HepG2 (cell line): ENCODE data around the gene NSMCE1. TPM values are rescaled to one million over a fixed set of nuclear protein-coding genes. Genes with fewer than 3 reads are reported as not detected.

ENCODE experiments used
- CCDC6 ChIP-seq: sonication (generic); formaldehyde crosslinking; IDR thresholded peaks from 2 replicates; pipeline ENCODE4 v1.8.1; 2022; ENCODE audit warnings: mild to moderate bottlenecking, missing genetic modification reagents, moderate library complexity
- ZNF331 ChIP-seq: sonication (generic); formaldehyde crosslinking; IDR thresholded peaks from 2 replicates; pipeline ENCODE4 v1.4.0; 2020; ENCODE audit warnings: missing genetic modification reagents
- polyA plus RNA-seq, 8 experiments: library from polyadenylated mRNA; depleted of rRNA in 3 of 8; stranded (reverse) in 7 of 8; unstranded in 1 of 8; fragments of >200 nt; fragmentation: Illumina TruSeq in 4 of 8; extraction: Trizol in 4 of 8; gene quantifications; 2 replicates each; pipeline versions ENCODE4 v1.2.1 to v1.2.3, GENCODE V29; 2011 to 2016; ENCODE audit warnings: low read depth in 4 of 8, missing spikeins in 1 of 8, mixed read lengths in 1 of 8; ENCODE audit not compliant: insufficient read depth in 1 of 8
- total RNA-seq, 5 experiments: library from RNA; depleted of rRNA; stranded (reverse); fragments of >200 nt; fragmentation: Illumina TruSeq; extraction: Trizol; gene quantifications; 2 replicates each; pipeline ENCODE4 v1.2.3, GENCODE V29; 2016; ENCODE audit warnings: low read depth in 1 of 5
- TF ChIP-seq, protein P1 (sequence below): sonication (generic); formaldehyde crosslinking; IDR thresholded peaks from 2 replicates; pipeline ENCODE4 v1.4.0; 2020; ENCODE audit warnings: missing genetic modification reagents, borderline replicate concordance
- TF ChIP-seq, protein P2 (sequence below): sonication (generic); formaldehyde crosslinking; IDR thresholded peaks from 2 replicates; pipeline ENCODE4 v1.4.0; 2020; ENCODE audit warnings: missing genetic modification reagents, borderline replicate concordance
- TF ChIP-seq, protein P3 (sequence below): sonication (generic); formaldehyde crosslinking; IDR thresholded peaks from 2 replicates; pipeline ENCODE4 v1.9.0; 2021; ENCODE audit warnings: missing genetic modification reagents, mild to moderate bottlenecking, borderline replicate concordance
- TF ChIP-seq, protein P4 (sequence below): sonication (generic); formaldehyde crosslinking; IDR thresholded peaks from 2 replicates; pipeline ENCODE4 v1.4.0; 2020; ENCODE audit warnings: missing genetic modification reagents

The NSMCE1 gene
- total and polyA plus RNA-seq, 2 of the 13 experiments (the other 11 are each of a cell fraction or from before 2014, with no cell fraction given), result 42.7 to 52.9 TPM

DNA sequence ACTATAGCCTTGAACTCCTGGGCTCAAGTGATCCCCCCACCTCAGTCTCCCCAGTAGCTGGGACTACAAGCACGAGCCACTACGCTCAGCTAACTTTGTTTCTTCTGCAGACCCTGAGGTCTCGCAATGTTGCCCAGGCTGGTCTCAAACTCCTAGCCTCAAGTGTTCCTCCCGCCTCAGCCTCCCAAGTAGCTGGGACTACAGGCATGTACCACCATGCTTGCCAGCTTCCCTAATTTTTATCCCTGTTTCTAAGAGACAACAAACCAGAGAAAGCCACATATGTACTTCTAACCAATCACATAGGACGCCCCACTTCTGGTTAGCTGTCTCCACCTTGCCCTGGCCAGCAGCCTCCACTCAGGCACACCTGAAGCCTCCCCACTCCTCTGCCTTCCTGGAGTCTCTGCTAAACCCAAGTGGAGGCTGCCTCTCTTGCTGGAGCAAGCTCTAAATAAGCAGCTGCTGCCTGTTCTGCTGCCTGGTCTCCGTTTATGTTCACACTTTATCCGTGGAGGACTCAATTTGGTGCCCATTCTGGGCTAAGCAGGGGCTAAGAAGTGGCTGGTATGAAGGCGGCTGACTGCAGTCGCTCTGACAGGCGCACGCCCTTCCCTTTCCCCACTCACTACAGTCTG lies 24.7 kb downstream of the NSMCE1 start (continued):
- TF ChIP-seq, protein P1, sequence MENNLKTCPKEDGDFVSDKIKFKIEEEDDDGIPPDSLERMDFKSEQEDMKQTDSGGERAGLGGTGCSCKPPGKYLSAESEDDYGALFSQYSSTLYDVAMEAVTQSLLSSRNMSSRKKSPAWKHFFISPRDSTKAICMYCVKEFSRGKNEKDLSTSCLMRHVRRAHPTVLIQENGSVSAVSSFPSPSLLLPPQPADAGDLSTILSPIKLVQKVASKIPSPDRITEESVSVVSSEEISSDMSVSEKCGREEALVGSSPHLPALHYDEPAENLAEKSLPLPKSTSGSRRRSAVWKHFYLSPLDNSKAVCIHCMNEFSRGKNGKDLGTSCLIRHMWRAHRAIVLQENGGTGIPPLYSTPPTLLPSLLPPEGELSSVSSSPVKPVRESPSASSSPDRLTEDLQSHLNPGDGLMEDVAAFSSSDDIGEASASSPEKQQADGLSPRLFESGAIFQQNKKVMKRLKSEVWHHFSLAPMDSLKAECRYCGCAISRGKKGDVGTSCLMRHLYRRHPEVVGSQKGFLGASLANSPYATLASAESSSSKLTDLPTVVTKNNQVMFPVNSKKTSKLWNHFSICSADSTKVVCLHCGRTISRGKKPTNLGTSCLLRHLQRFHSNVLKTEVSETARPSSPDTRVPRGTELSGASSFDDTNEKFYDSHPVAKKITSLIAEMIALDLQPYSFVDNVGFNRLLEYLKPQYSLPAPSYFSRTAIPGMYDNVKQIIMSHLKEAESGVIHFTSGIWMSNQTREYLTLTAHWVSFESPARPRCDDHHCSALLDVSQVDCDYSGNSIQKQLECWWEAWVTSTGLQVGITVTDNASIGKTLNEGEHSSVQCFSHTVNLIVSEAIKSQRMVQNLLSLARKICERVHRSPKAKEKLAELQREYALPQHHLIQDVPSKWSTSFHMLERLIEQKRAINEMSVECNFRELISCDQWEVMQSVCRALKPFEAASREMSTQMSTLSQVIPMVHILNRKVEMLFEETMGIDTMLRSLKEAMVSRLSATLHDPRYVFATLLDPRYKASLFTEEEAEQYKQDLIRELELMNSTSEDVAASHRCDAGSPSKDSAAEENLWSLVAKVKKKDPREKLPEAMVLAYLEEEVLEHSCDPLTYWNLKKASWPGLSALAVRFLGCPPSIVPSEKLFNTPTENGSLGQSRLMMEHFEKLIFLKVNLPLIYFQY, result no peak
- TF ChIP-seq, protein P2, sequence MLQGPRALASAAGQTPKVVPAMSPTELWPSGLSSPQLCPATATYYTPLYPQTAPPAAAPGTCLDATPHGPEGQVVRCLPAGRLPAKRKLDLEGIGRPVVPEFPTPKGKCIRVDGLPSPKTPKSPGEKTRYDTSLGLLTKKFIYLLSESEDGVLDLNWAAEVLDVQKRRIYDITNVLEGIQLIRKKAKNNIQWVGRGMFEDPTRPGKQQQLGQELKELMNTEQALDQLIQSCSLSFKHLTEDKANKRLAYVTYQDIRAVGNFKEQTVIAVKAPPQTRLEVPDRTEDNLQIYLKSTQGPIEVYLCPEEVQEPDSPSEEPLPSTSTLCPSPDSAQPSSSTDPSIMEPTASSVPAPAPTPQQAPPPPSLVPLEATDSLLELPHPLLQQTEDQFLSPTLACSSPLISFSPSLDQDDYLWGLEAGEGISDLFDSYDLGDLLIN (CRISPR knock-in tag), result no peak
- TF ChIP-seq CCDC6 (CRISPR knock-in tag), result no peak
- TF ChIP-seq, protein P3, sequence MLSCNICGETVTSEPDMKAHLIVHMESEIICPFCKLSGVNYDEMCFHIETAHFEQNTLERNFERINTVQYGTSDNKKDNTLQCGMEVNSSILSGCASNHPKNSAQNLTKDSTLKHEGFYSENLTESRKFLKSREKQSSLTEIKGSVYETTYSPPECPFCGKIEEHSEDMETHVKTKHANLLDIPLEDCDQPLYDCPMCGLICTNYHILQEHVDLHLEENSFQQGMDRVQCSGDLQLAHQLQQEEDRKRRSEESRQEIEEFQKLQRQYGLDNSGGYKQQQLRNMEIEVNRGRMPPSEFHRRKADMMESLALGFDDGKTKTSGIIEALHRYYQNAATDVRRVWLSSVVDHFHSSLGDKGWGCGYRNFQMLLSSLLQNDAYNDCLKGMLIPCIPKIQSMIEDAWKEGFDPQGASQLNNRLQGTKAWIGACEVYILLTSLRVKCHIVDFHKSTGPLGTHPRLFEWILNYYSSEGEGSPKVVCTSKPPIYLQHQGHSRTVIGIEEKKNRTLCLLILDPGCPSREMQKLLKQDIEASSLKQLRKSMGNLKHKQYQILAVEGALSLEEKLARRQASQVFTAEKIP (CRISPR knock-in tag), result no peak
- TF ChIP-seq, protein P4, sequence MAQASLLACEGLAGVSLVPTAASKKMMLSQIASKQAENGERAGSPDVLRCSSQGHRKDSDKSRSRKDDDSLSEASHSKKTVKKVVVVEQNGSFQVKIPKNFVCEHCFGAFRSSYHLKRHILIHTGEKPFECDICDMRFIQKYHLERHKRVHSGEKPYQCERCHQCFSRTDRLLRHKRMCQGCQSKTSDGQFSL, result no peak
- TF ChIP-seq ZNF331, result no peak
